GM19438 (cell line): ENCODE data around the gene KLHDC7A.

ENCODE experiments used
- ATAC-seq: cut with Tn5 transposase; IDR thresholded peaks from one replicate; pipeline ENCODE4 v1.9.1; 2021; ENCODE audit warnings: low read depth; ENCODE audit not compliant: unreplicated experiment

Gene KLHDC7A

DNA sequence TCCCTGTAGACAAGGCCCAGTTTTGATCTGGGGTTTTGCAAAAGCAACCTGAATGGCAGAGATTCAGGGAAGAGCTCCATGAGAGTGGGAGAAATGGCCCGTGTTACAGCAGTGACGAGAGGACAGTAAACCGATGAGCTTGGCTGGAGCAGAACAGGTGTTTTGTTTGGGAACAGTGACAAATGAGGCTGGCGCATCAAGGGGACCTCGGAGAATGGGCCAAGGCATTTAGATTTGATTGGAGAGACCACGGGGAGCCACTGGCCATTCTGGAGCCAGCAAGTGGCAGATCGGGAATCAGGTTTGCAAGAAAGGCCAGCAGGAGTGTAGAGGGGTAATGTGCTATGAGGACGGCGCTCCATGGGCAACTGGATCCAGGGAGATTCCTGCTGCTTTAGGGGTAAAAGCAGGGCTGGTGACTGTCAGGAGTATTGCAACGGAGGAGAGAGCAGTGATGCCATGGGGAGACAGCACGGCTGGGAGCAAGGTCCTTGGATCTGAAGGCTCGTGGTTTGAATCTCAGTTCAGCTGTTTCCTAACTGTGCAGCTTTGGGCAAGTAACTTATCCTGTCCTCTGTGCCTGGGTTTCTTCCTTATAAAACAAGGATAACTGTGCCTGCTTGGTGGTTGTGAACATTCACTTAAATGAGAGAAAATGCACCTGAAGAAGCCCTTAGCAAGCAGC lies 9.9 kb upstream of the KLHDC7A start:
- no peak for ATAC-seq

DNA sequence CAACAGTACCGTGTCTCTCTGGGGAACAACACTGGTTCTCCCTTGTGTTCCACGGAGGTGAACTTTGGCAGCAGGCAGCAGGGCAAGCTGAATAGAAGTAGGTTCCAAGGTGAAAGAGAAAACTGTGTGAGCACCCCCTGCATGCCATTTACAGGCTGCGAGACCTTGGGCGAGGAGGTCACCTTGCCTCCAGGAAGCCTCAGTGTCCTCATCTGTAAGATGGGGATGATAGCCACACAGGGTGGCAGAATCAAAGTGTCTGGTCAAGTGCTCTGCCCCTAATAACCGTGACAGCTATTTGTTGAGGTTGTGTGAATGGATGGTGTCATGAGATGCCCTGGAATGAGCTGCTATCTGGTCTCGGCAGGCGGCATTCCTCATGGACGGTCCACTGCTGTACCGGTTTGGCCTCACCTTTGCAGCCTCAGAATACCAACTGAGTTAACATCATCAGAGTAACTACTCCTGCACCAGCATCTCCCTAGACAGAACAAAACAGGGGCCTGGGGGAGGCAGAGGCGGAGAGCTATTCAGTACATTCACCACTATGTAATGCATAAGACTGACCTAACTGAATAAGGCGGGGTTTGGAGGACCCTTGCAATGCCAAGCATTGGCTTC lies 7.4 kb upstream of the KLHDC7A start:
- no peak for ATAC-seq

DNA sequence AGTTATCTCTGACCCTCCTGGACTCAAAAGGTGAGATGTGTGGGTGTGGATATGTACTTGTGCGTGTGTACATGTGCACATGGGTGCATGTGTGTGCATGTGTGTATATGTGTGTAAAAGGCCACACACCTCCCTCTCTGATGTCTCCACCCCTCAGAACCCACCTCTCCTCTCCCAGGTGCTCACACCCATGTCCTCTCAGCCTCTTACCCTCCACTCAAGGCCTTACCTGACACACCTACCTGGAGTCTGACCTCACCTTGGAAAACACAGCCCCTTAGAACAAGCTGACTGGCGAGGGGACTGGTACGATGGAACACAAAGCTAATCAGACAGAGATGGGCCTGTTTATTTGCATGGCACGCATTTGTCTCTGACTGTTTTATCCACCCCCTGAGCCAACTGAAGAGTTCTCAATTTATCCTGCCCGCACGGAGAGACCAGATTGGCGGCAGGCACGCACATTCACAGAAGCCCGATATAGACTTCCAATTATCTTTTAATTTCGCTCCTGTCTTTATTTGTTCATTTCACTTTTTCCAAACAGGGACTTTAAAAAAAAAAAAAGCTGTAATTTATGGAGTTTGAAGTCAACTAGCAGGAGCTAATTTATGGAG lies 6.1 kb upstream of the KLHDC7A start:
- ATAC-seq = no peak

DNA sequence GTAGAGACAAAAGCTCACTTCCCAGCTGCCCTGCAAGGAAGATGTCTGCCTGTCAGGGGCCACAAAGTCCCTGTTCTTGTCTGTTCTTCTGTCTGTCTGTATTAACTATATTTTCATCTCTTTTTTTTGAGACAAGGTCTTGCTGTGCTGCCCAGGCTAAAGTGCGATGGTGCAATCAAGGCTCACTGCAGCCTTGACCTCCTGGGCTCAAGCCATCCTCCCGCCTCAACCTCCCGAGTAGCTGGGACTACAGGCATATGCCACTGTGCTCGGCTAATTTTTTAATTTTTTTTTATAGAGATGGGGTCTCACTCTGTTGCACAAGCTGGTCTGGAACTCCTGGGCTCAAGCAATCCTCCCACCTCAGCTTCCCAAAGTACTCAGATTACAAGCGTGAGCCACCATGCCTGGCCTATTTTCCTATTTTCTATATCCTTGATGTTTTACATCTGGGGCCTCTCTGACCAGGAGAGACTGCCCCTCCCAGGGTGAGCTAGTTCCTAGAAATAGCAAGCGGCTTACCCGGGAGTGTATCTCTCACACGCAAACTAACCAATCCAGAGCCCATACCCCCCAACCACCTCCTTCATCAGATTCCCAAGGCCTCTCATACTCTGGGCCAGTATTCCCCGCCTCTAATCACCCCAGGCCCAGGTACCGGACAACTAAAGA lies 5.4 kb upstream of the KLHDC7A start:
- ATAC-seq = no peak

DNA sequence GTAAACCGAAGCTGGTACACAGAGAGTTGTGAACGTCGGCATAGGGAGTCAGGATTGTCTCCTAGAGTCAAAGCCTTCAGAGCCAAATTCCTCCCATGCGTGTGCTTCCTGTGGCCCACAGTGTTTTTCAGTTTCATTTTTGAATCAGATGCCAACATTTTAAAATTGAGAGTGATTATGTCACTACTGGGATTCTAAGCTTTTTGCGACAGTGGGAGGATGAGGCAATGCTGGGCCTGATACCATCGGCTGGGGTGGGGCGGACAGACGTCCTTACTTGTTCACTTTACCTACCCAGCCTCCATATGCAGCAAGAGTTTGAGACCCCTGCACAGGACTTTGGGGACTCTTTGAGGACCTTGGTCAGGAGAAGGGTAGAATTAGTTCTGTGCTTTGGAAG lies 1.3 kb upstream of the KLHDC7A start:
- ATAC-seq = no peak

DNA sequence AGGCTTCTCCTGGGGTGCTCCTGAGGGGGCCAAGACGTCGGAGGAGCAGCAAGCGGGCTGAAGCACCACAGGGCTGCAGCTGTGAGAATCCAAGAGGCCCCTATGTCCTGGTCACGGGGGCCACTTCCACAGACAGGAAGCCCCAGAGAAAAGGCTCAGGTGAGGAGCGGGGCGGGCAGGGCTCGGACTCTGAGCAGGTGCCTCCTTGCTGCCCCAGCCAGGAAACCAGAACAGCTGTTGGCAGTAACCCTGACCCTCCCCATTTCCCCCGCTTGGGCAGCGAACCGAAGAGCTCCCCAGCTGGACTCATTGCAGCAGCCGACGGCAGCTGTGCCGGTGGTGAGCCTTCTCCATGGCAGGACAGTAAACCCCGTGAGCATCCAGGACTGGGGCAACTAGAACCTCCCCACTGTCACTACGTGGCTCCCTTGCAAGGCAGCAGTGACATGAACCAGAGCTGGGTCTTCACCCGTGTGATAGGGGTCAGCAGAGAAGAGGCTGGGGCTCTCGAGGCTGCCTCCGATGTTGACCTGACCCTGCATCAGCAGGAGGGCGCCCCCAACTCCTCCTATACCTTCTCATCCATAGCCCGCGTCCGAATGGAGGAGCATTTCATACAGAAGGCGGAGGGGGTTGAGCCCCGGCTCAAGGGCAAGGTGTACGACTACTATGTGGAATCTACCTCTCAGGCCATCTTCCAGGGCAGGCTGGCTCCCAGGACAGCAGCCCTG lies 625 bp downstream of the KLHDC7A start:
- no peak for ATAC-seq

DNA sequence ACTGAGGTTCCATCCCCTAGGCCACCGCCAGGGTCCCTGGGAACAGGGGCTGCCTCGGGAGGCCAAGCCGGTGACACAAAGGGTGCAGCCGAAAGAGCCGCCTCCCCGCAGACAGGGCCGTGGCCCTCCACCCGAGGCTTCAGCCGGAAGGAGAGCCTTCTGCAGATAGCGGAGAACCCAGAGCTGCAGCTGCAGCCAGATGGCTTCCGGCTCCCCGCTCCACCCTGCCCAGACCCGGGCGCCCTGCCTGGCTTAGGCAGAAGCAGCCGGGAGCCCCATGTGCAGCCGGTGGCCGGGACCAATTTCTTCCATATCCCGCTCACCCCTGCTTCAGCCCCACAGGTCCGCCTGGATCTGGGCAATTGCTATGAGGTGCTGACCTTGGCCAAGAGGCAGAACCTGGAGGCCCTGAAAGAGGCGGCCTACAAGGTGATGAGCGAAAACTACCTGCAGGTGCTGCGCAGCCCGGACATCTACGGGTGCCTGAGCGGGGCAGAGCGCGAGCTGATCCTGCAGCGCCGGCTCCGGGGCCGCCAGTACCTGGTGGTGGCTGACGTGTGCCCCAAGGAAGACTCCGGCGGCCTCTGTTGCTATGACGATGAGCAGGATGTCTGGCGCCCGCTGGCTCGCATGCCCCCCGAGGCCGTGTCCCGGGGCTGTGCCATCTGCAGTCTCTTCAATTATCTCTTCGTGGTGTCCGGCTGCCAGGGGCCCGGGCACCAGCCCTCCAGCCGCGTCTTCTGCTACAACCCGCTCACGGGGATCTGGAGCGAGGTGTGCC lies 1.4 kb downstream of the KLHDC7A start:
- ATAC-seq = no peak

DNA sequence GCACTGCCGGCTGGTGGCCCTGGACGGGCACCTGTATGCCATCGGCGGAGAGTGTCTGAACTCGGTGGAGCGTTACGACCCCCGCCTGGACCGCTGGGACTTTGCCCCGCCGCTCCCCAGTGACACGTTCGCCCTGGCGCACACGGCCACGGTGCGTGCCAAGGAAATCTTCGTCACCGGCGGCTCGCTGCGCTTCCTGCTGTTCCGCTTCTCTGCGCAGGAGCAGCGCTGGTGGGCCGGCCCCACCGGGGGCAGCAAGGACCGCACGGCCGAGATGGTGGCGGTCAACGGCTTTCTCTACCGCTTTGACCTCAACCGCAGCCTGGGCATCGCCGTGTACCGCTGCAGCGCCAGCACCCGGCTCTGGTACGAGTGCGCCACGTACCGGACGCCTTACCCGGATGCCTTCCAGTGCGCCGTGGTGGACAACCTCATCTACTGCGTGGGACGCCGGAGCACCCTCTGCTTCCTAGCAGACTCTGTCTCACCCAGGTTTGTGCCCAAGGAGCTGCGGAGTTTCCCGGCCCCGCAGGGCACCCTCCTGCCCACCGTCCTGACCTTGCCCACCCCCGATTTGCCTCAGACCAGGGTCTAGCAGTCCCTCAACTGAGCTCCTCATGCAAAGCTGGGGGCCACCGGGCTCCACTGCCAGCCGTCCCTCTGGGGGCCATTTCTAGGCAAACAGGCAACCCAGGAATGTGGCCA lies 2.1 kb downstream of the KLHDC7A start:
- no peak for ATAC-seq

DNA sequence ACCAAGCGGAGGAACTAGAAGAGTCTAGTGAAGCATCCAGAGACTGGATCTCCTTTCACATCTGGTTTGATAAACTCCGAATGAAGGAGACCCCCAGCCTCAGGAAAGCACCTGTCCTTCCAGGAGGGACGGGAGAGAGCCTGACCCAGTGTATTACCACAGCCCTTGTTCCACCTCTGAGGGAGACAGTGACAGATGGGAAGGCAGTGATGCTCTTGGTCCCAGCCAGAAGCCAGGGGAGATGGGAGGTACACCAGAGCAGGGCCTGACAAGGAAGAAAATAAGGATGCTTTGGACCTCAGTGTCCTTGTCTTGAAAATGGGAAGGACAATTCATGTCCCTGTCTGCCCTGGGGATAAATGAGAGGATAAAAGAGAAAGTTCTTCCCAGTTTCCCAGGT lies 3.5 kb downstream of the KLHDC7A start:
- ATAC-seq = no peak

DNA sequence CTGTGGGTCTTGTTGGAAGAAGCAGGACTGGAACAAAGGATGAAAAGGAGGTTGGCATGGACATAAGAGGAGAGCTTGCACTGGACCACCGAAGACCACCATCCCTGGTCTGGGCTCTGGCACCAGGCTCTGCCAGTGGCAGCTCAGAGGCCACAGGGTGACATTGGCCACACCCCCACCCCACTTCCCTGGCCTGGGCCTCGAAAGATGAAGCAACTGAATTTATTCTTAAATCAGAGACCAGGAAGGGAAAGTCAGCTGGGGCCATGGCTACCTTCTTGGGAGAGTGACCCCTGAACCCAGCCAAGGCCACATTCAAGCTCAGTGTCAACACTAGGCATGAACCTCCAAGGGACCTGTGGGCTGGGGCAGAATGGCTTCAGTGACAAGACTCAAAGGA lies 4.0 kb downstream of the KLHDC7A start:
- ATAC-seq = no peak

DNA sequence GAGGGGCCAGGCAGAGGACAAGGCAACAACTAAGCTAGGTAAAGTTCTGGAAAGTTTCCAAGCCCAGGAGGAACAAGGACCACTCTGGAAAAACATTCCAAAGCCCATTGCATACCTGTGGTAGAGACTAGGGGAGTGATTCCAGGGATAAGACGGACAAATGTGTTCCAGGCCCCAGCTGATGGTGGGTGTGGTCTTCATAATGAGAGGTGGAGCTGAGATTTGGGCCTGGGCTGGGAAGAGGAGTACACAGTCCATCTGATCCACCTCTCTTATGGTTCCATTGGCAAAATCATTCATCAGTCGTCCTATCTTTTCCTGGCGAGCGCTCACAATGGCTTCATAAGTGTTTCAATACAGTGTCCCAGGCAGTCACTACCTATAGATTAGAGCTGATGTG lies 4.5 kb downstream of the KLHDC7A start:
- ATAC-seq = no peak

DNA sequence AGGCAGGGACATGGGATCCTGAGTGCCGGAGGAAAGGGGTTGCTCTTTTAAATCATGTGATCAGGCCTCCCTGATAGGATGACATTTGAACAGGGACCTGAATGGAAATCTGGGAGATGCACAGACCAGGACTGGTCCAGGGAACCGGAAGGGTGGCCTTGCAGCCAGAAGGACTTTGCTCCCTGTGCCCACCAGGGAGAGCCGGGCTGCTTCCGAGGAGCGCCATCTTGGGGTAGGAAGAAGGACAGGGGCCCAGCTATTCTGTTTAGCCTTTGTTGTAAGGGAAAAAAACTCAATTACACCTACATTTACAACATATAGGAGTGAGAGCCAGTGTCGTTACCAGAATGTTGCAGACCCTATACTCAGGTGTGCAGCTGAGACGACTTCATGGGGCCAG lies 5.5 kb downstream of the KLHDC7A start:
- ATAC-seq = no peak

DNA sequence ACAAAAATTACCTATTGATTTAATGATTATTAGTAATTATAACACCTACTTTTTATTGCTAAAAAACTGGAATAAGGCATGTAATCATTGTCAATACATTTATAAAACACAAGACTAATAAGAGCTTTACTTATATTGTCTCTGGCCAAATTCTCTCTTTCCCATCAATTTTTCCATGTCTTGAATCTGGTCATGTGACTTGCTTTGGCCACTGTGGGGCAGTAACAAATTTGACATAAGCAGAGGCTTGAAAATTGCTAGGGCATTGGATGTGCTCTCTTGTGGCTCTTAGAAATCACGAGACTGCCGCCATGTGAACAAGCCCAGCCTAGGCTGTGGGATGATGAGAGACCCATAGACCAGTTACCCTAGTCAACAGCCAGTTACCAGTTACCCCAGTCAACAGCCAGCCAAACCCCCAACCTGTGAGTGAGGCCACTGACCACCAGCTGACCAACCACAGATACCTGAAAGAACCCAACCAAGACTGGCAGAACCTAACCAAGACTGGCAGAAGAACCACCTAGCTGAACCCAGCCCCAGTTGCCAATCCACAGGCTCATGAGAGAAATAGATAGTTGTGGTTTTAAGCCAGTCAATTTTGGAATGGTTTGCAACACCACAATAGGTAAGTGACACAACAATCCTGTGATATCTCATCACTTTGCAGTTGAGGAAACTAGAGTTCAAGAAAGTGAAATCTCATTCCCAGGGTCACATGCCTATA lies 8.8 kb downstream of the KLHDC7A start:
- no peak for ATAC-seq

DNA sequence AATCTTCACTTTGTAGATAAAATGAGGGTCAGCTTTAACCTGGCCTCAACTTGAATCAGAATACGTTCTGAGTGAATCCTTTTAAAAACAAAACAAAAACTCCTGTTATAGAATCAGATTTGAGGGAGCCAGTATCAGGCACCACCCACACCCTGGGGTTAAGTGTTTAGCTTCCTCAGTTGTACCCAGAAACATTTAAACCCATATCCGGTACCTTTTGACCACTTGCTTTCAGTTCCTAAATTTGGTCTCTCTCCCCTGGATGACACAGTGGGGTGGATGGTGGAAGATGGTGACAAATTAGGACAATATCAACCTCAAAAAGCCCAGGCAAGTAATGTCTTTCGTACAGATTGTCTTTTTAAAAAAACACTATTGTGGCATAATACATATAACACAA lies 10.4 kb downstream of the KLHDC7A start:
- ATAC-seq = no peak

DNA sequence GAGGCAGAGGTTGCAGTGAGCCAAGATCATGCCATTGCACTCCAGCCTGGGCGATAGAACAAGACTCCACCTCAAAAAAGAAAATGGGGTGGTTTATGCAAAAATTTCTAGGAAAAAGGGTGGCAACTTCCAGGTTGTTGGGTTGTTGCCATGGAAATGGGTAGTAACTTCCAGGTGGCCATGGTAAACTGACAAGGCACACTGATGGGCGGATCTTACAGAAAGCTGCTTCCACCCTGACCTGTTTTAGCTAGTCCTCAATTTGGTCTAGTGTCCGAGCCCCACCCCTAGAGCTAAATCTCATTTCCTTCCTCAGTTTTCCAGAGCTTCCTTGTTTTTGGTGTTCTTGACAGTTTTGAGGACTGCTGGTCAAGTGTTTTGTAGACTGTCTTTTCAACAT lies 13.6 kb downstream of the KLHDC7A start:
- ATAC-seq = no peak

DNA sequence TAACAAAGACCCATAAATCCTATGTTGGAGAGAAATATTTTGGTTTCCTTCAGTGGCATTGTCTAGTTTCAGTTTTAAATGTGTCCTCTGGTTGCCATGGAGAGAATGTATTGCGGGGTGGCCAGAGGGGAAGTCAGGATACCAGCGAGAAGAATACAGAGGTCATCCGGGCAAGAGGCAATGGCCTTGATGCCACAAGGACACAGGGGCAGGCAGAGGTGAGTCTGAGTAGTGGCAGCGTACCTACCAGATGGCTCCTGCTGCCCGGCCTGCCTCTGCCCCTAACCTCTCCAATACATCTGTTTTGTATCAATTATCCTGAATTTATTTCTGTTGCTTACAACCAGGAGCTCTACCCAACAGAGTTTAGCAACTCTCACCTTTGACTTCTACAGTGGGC lies 14.9 kb downstream of the KLHDC7A start:
- no peak for ATAC-seq

DNA sequence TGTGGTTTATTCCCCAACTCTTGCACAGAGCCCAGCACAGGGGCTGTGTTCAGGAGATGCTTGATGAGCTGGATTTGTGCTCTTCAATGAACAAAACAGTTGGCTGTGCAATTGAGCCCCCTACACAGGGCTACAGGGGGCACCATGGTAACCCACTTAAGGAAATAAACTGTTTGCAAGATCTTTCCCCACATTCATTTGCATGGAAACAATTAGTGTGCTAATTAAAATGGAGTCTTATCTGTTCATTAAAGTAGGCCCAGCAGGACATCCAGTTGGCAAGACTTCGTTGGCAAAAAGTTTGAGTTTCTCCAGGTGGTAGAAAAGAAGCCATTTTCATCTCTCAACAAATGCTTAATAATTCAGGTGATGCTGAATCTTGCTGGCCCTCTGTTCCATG lies 15.3 kb downstream of the KLHDC7A start:
- ATAC-seq = no peak

DNA sequence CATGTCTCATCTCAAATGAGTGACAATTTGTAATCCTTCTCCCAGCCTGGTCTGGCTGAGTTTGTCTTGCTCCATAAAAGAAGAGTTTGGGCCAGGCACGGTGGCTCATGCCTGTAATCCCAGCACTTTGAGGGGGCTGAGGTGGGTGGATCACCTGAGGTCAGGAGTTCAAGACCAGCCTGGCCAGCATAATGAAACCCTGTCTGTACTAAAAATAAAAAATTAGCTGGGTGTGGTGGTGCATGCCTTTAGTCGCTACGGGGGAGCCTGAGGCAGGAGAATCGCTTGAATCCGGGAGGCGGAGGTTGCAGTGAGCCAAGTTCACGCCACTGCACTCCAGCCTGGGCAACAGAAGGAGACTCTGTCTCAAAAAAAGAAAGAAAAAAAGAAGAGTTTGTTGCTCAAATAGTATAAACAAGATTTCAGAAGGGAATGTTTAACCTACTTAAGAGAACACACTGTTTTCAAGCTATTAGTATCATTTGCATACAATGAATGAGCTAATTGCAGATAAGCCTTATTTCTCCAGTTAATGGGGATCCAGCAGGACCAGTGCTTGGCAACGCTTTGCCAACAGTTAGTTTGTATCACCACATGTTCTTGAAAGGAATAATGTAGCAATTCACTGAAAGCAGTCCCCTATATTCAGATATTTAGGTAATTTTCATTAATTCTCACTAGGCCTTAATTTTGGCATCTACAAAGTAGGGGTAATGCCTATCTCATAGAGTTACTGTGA lies 15.9 kb downstream of the KLHDC7A start:
- ATAC-seq = no peak
